ENCODE data around the gene SGIP1.

GRCh38 chr1:66578841-66579240, 44.9 kb downstream of the SGIP1 start:
- TF ChIP-seq EZH2 (IDR thresholded peaks at IDR 0.05; ENCODE audit: borderline replicate concordance, low read depth, low read length, poor library complexity, severe bottlenecking), result no peak
- no peak for TF ChIP-seq CTCF (conservative IDR thresholded peaks at IDR 0.05; ENCODE audit: low read depth, low read length)
